8988T (cell line): Measurements from ENCODE around the gene CMIP.
A peak's percentile ranks its signal among the peaks of the same experiment; 100 is the strongest.

Source experiments
- DNase-seq: peaks from one replicate; pipeline ENCODE4 v3.0.0; 2011

The CMIP gene

GRCh38 chr16:81592353-81592866, 147.8 kb downstream of the CMIP start:
- DNase-seq, result no peak

- no peak for DNase-seq
Observed at GRCh38 chr16:81593481-81593880, 148.9 kb downstream of the CMIP start.

GRCh38 chr16:81595629-81596292, 151.2 kb downstream of the CMIP start:
- DNase-seq, result no peak

GRCh38 chr16:81597079-81597658, 152.6 kb downstream of the CMIP start:
- DNase-seq, result no peak

- DNase-seq, result no peak
Observed at GRCh38 chr16:81598083-81598482, 153.5 kb downstream of the CMIP start.

GRCh38 chr16:81599034-81599744, 154.6 kb downstream of the CMIP start:
- no peak for DNase-seq

- peak; percentile 66 for DNase-seq
Observed at GRCh38 chr16:81600275-81600674, 155.7 kb downstream of the CMIP start.

- no peak for DNase-seq
Observed at GRCh38 chr16:81601008-81601428, 156.4 kb downstream of the CMIP start.

- DNase-seq, result no peak
Observed at GRCh38 chr16:81601601-81602255, 157.1 kb downstream of the CMIP start.

- no peak for DNase-seq
Observed at GRCh38 chr16:81602256-81602776, 157.7 kb downstream of the CMIP start.

GRCh38 chr16:81602792-81603191, 158.2 kb downstream of the CMIP start:
- DNase-seq, result no peak

- DNase-seq, result peak; percentile 78
Observed at GRCh38 chr16:81604960-81605383, 160.4 kb downstream of the CMIP start.

- no peak for DNase-seq
Observed at GRCh38 chr16:81606039-81606438, 161.4 kb downstream of the CMIP start.

- no peak for DNase-seq
Observed at GRCh38 chr16:81607006-81607405, 162.4 kb downstream of the CMIP start.

GRCh38 chr16:81607805-81608522, 163.4 kb downstream of the CMIP start:
- DNase-seq, result no peak

- DNase-seq, result no peak
Observed at GRCh38 chr16:81608523-81609209, 164.1 kb downstream of the CMIP start.

- DNase-seq, result no peak
Observed at GRCh38 chr16:81609323-81609892, 164.8 kb downstream of the CMIP start.

- DNase-seq, result peak; percentile 73
Observed at GRCh38 chr16:81610144-81610842, 165.7 kb downstream of the CMIP start.

GRCh38 chr16:81610936-81611335, 166.3 kb downstream of the CMIP start:
- no peak for DNase-seq

- no peak for DNase-seq
Observed at GRCh38 chr16:81611721-81612120, 167.1 kb downstream of the CMIP start.
